Esophagus squamous epithelium (tissue), 4 donors: ENCODE results near the gene GALNT16.

Experiments used
- CTCF ChIP-seq, 6 experiments: fragments of 450-650 bp in 4 of 6; fragments of 200-600 bp in 2 of 6; sonication (generic) in 2 of 6; IDR thresholded peaks; one replicate each; pipeline ENCODE4 v1.5.1; 2016 to 2019; ENCODE audit warnings: antibody characterized with exemption in 6 of 6, mild to moderate bottlenecking in 4 of 6, moderate library complexity in 4 of 6
- POLR2A ChIP-seq, 4 donors: fragments of 450-650 bp; IDR thresholded peaks; one replicate each; pipeline ENCODE4 v1.6.1; 2017; ENCODE audit warnings: antibody characterized with exemption in 4 of 4, mild to moderate bottlenecking in 4 of 4, moderate library complexity in 3 of 4

- TF ChIP-seq CTCF (IDR thresholded peaks at IDR 0.05): no peak
- TF ChIP-seq POLR2A (IDR thresholded peaks at IDR 0.05): no peak
Observed at GRCh38 chr14:69249603-69250002, 10.4 kb upstream of the GALNT16 start.
